Epithelial cell of esophagus (primary cell): ENCODE measurements around the gene PGRMC2.

Source experiments
- DNase-seq: peaks from one replicate; pipeline ENCODE4 v3.0.0; 2010; ENCODE audit warnings: low read depth
- H3K4me3 ChIP-seq: 2 replicates; pipeline ENCODE4 v1.5.1; 2011; ENCODE audit warnings: mild to moderate bottlenecking, low read length, control low read depth
- TF ChIP-seq, protein P1 (sequence below): IDR thresholded peaks from 2 replicates; pipeline ENCODE4 v1.5.1; 2011; ENCODE audit warnings: low read depth, mild to moderate bottlenecking, low read length, control low read depth, inconsistent platforms; ENCODE audit not compliant: insufficient read depth; ENCODE audit errors: missing control alignments

PGRMC2 gene

DNA sequence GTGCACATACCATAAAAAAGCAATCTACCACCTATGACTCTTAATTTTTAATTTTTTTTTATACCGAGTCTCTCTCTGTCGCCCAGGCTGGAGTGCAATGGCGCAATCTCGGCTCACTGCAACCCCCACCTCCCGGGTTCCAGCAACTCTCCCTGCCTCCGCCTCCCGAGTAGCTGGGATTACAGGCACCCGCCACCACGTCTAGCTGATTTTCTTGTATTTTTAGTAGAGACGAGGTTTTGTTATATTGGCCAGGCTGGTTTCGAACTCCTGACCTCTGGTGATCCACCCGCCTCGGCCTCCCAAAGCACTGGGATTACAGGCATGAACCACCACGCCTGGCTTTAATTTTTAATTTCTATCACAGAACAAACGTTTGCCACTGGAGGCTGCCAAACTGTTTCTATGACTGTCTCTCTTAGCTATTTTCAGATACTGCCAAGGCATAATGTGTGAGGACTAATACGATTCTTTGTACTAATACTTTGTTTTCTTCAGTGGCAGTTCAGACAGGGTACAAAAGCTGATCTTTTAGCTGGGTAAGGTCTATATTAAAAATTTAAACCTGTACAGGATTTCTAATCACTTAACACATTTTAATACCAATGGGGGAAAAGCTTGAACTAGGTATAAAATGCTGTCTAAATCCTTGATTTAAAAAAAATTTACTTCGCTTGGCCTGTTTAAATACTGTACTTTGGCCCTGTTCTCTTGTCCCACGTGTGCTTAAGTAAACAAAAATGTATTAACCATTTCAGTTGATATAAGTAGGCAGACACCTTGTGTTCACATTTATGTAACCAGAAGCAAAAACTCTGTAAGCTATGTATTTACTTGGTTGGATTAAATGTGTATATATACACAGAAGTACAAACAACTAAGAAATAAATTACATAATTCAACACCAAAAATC is 2.3 kb downstream of the PGRMC2 start:
- H3K4me3 ChIP-seq, result peak overlapping the region; percentile 74
- DNase-seq, result no peak
- TF ChIP-seq, protein P1, sequence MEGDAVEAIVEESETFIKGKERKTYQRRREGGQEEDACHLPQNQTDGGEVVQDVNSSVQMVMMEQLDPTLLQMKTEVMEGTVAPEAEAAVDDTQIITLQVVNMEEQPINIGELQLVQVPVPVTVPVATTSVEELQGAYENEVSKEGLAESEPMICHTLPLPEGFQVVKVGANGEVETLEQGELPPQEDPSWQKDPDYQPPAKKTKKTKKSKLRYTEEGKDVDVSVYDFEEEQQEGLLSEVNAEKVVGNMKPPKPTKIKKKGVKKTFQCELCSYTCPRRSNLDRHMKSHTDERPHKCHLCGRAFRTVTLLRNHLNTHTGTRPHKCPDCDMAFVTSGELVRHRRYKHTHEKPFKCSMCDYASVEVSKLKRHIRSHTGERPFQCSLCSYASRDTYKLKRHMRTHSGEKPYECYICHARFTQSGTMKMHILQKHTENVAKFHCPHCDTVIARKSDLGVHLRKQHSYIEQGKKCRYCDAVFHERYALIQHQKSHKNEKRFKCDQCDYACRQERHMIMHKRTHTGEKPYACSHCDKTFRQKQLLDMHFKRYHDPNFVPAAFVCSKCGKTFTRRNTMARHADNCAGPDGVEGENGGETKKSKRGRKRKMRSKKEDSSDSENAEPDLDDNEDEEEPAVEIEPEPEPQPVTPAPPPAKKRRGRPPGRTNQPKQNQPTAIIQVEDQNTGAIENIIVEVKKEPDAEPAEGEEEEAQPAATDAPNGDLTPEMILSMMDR, result no peak

DNA sequence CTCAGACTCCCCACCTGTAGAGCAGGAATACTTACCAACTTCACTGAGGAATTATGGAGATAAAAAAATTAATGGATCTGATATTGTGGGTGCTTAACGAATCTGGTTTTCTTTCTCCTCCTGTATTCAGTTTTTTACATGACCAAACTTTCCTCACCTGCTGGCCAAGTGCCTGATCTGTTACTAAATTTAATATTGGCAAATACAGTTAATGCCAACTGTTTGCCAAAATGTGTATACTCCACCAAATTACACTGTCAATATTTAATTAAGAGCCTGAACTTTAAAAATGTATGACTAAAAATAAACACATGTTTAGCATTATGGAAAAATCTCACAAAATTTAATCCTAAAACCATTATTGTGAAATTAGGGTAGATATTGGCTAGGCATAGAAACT is 3.3 kb downstream of the PGRMC2 start:
- no peak overlapping the region for H3K4me3 ChIP-seq
- TF ChIP-seq, protein P1, result no peak
- no peak for DNase-seq

DNA sequence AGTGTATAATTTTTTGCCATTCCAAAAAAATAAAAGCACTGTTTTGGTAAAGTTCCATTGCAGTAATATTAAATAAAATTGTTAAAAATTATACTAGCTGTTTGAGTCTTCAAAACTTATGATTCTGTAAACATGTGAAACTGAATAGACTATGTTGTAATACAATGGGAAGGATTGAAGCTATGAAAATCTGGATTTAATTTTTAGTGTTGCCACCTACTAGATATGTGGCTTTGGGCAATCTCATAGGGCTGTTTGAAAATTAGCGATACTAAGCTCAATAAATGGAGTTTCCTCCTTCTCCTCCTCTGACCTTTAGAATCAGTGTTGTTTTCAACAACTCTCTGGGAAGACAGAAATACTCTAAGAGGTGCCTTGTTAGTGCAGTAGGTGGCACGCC is 4.5 kb downstream of the PGRMC2 start:
- no peak for DNase-seq
- TF ChIP-seq, protein P1, result no peak
- H3K4me3 ChIP-seq, result no peak overlapping the region

DNA sequence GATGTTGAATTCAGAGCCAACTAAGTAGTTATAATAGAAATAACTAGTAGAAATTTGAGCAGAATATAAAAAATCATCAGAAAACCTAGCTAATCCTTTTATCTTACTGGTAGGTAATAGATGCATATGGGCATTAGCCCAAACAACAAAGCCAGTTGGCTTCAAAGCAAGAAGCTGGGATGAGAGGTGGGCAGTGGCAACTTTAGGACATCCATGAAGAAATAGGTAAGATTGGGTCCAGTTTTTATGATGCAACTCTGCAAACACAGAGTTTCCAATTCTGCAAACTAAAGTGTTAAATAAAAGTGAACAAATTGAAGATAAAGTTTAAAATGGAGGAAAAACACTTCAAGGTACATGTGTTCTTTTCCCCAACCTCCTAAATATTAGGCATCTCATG is 5.1 kb downstream of the PGRMC2 start:
- DNase-seq, result no peak
- TF ChIP-seq, protein P1, result no peak

DNA sequence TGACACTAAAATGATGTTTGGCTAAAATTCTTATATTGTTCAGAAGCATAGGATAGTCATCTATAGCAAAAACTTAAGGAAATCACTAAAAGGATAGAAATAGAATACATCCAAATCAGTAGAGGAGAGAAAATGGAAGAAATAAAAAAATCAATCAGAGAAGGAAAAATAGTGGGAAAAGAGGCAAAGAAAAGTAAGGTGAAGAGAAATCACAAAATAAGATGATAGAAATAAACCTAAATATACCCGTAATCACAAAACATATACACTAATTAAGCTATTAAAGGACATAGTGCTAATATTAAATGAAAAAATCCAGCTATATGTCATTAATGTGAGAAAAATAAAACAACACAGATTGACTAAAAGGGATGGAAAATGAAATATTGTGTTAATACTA is 6.3 kb downstream of the PGRMC2 start:
- TF ChIP-seq, protein P1, result no peak
- DNase-seq, result no peak

More for the DNA sequence above, 5.1 kb downstream of the PGRMC2 start:
- H3K4me3 ChIP-seq, result no peak overlapping the region

DNA sequence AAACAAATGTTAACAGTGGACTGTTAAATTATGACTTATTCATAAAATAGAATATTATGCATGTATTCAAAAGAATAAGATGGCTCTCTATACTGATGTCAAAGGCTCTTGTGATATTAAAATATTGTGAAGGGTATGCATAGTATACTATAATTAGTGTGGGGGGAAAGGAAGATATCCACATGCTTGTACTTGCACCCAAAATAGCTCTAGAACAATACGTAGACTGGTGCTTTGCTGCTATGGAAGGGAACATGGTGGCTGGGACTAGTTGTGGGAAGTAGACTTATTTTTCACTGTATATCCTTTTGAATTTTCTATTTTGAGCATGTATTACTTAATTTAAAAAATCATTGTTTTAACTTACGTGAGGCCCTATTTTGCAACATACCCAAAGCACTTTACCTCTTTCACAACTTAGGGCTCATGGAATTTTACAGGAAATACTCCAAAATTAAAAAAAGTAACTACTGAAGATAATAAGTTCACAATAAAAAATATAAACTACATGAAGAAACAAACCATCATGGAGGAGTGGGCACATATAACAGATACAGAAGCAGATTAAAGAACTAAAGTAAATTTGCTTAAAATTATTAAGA is 7.9 kb downstream of the PGRMC2 start:
- DNase-seq, result no peak
- H3K4me3 ChIP-seq, result no peak overlapping the region
- TF ChIP-seq, protein P1, result no peak

More for the DNA sequence above, 6.3 kb downstream of the PGRMC2 start:
- no peak overlapping the region for H3K4me3 ChIP-seq
